ENCODE measurements around the gene SH3PXD2A. TPM values are rescaled to one million over a fixed set of nuclear protein-coding genes. Genes with fewer than 3 reads are reported as not detected.
A peak's percentile ranks its signal among the peaks of the same experiment; 100 is the strongest.

SH3PXD2A gene
- total and polyA plus RNA-seq, 9 of the 15 experiments (the other 6 are each of a cell fraction or from before 2014, with no cell fraction given), result 0.41 to 9.3 (median 2.5) TPM

DNA sequence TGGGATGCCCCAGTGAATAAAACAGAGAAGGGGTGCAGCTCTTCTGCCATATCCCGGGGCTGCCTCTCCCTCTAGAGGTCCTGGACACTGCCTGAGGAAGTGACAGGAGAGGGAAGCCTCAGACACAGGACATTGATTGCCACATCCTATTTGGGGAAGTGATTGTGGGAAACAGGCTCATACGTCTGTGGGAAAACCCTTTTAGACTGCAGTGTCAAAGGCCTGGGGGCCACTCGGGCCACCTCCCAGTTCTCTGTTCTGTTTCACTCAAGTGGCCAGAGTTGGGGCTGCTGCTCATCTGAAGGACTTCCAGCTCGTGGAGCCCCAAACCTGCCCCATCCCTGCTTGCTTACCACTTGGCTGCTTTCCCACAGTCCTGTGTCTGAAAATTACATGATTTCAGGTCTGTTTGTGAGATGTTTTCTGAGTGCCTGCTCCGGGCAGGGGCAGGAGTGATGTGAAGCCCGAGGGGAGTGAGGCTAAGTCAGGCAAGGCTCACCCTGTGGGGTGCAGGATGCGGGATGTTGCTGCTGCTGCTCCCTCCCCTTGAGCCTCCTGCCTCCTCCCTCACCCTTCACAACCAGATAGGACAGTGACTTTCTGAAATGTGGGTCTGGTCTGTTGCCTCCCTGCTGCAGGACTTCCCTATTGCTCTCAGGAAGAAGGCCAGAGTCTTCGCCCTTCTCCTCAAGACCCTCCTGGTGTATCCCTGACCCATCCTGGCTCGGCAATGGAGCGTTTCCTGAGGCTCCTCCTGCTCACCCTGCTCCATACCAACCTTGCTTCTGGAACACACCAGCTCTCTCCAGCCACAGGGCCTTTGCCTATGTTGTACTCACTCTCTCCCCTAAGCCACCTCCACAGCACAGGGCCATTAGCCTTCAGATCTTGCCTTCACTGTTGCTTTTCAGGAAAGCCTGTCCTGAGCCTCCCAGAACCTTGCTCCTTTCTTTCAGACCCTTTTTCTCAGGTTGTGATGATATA is 303.5 kb downstream of the SH3PXD2A start:
- H3K4me2 ChIP-seq (ENCODE audit: insufficient read depth, low read length), result no peak overlapping the region
- H3K9me3 ChIP-seq (replicated peaks; ENCODE audit: control insufficient read depth, insufficient read depth, low read depth, low read length), result no peaks in the 10 kb centered on the region
- H3K4me3 ChIP-seq, result no peak overlapping the region
- H3K27ac ChIP-seq (ENCODE audit: extremely low read depth, low read depth, low read length), result no peak overlapping the region
- H3K36me3 ChIP-seq (ENCODE audit: control insufficient read depth, insufficient read depth, low read length), result no peaks in the 10 kb centered on the region
- ChIA-PET CTCF (ENCODE audit: low intra/inter-chr PET ratio) (no interaction called here), POLR2A (interaction anchor here (0.7 kb wide), 1 partner anchor 21 kb away, joined by 3 read pairs; no protein-coding TSS in a partner anchor)
- WGBS (ENCODE audit: insufficient coverage, low coverage, missing lambda C conversion rate), result 3% methylated on average over 5 of the region's 10 CpGs
- in situ Hi-C loops (cut with MboI) (no loop called here), intact Hi-C loops (cut with micrococcal nuclease) (no loop called here)
- no peak for DNase-seq (ENCODE audit: extremely low read depth in 1 of 4, low spot score in 3 of 4)
- FAIRE-seq, result no peak
- BruUV-seq (replicated peaks), result no TSS peak
- ATAC-seq, result no peak
- H4K20me1 ChIP-seq (replicated peaks; ENCODE audit: control insufficient read depth, insufficient read depth, low read length), result peaks cover 4% of the 10 kb centered on the region; the same call in 1 of the 2 replicates
- H2AFZ ChIP-seq (ENCODE audit: low read depth, low read length), result no peak overlapping the region
- no peak overlapping the region; a peak in 1 of 4 replicates for H3K9ac ChIP-seq (ENCODE audit: insufficient read depth in 1 of 2, low read depth in 2 of 2, low read length in 2 of 2)
- TF ChIP-seq HNRNPK (IDR thresholded peaks at IDR 0.05; ENCODE audit: low read depth, low read length, poor library complexity, severe bottlenecking) (no peak), ZNF75A (CRISPR knock-in tag; IDR thresholded peaks at IDR 0.05) (peak; percentile 93), STAT5A (IDR thresholded peaks at IDR 0.05; ENCODE audit: borderline replicate concordance, low read length) (no peak), CC2D1A (IDR thresholded peaks at IDR 0.05) (no peak), ZNF282 (CRISPR knock-in tag; IDR thresholded peaks at IDR 0.05) (no peak), SPI1 (IDR thresholded peaks at IDR 0.05; ENCODE audit: borderline replicate concordance, low read depth, low read length) (peak; percentile 20; the same call in 1 of the 2 replicates), ZNF140 (CRISPR knock-in tag; IDR thresholded peaks at IDR 0.05) (no peak)
- TF ChIP-seq, protein P1, sequence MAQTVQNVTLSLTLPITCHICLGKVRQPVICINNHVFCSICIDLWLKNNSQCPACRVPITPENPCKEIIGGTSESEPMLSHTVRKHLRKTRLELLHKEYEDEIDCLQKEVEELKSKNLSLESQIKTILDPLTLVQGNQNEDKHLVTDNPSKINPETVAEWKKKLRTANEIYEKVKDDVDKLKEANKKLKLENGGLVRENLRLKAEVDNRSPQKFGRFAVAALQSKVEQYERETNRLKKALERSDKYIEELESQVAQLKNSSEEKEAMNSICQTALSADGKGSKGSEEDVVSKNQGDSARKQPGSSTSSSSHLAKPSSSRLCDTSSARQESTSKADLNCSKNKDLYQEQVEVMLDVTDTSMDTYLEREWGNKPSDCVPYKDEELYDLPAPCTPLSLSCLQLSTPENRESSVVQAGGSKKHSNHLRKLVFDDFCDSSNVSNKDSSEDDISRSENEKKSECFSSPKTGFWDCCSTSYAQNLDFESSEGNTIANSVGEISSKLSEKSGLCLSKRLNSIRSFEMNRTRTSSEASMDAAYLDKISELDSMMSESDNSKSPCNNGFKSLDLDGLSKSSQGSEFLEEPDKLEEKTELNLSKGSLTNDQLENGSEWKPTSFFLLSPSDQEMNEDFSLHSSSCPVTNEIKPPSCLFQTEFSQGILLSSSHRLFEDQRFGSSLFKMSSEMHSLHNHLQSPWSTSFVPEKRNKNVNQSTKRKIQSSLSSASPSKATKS (CRISPR knock-in tag; IDR thresholded peaks at IDR 0.05), result no peak
- TF ChIP-seq, protein P2, sequence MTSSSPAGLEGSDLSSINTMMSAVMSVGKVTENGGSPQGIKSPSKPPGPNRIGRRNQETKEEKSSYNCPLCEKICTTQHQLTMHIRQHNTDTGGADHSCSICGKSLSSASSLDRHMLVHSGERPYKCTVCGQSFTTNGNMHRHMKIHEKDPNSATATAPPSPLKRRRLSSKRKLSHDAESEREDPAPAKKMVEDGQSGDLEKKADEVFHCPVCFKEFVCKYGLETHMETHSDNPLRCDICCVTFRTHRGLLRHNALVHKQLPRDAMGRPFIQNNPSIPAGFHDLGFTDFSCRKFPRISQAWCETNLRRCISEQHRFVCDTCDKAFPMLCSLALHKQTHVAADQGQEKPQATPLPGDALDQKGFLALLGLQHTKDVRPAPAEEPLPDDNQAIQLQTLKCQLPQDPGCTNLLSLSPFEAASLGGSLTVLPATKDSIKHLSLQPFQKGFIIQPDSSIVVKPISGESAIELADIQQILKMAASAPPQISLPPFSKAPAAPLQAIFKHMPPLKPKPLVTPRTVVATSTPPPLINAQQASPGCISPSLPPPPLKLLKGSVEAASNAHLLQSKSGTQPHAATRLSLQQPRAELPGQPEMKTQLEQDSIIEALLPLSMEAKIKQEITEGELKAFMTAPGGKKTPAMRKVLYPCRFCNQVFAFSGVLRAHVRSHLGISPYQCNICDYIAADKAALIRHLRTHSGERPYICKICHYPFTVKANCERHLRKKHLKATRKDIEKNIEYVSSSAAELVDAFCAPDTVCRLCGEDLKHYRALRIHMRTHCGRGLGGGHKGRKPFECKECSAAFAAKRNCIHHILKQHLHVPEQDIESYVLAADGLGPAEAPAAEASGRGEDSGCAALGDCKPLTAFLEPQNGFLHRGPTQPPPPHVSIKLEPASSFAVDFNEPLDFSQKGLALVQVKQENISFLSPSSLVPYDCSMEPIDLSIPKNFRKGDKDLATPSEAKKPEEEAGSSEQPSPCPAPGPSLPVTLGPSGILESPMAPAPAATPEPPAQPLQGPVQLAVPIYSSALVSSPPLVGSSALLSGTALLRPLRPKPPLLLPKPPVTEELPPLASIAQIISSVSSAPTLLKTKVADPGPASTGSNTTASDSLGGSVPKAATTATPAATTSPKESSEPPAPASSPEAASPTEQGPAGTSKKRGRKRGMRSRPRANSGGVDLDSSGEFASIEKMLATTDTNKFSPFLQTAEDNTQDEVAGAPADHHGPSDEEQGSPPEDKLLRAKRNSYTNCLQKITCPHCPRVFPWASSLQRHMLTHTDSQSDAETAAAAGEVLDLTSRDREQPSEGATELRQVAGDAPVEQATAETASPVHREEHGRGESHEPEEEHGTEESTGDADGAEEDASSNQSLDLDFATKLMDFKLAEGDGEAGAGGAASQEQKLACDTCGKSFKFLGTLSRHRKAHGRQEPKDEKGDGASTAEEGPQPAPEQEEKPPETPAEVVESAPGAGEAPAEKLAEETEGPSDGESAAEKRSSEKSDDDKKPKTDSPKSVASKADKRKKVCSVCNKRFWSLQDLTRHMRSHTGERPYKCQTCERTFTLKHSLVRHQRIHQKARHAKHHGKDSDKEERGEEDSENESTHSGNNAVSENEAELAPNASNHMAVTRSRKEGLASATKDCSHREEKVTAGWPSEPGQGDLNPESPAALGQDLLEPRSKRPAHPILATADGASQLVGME (CRISPR knock-in tag; IDR thresholded peaks at IDR 0.05), result no peak
- peaks cover 0 to 13% of the 10 kb centered on the region in 2 experiments; a peak in 3 of 5 replicates for H3K4me1 ChIP-seq (replicated peaks in 1 of 2; ENCODE audit: control insufficient read depth in 2 of 2, insufficient read depth in 2 of 2, low read length in 2 of 2)
- peaks cover 5 to 36% of the 10 kb centered on the region in 2 experiments; a peak in 4 of 5 replicates for H3K27me3 ChIP-seq (ENCODE audit: control insufficient read depth in 2 of 2, insufficient read depth in 2 of 2, low read length in 2 of 2)
- no peaks in the 10 kb centered on the region for H3K9me1 ChIP-seq (ENCODE audit: control insufficient read depth, insufficient read depth, low read length)
- H3K79me2 ChIP-seq (ENCODE audit: control insufficient read depth, insufficient read depth, low read length), result no peaks in the 10 kb centered on the region

All from K562 (cell line).